Measurements from ENCODE around the gene TNP2. TPM values are rescaled to one million over a fixed set of nuclear protein-coding genes. Genes with fewer than 3 reads are reported as not detected.

Gene TNP2
- total and polyA plus RNA-seq, 2 of the 4 experiments (the other 2 are of a cell fraction), result not detected

DNA sequence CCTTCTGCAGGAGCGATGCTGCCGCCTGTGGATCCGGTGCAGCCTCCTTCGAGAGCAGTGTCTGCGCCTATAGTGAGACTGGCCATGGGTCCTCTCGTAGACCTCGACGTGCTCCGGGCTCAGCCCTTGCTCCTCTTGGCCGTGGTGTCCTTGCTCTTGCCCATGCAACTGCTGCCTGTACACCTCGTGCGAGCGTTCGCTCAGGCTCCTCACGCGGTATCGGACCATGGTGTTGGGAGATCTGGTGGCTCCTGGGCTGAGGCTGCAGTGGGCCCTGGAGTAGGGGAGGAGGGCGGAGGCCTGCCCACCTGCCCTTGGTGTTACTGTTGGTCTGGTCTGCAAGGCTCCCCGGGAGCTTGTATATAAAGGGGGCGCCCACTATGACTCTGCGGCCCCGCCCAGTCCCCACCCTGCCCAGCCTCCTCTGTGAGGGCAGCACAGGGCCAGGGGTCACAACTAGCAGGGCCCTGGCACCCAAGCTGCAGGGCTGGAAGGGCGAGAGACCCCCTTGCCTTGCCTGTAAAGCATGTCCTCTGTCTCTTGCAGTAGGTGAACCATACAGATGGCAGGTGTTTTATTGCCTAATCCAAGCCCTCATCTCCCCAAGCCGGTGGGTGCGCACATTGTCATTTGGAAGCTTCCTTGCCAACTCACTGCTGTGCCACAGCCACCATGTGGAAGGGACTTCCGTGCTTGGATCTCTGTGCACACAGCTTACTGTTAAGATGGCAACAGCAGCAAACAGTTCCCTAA is 7.2 kb upstream of the TNP2 start, which contains the start of gene PRM2:
TSS of gene PRM2 (minus strand) at position 338 of the 753 bp plus-strand sequence. CDS start at position 228, 110 bp downstream.
- intact Hi-C loops (cut with micrococcal nuclease) (no loop called here), in situ Hi-C loops (cut with MboI; ENCODE audit: low sequenced_read_pairs) (no loop called here), dilution Hi-C loops (cut with HindIII; ENCODE audit: low sequenced_read_pairs, unreplicated experiment) (no loop called here)
- Histone ChIP-seq H3K27ac (ENCODE audit: insufficient read depth, low read length) (no peak within 1 kb of the TSS), H2AK5ac (ENCODE audit: low read depth, low read length) (no peak within 1 kb of the TSS), H3K27me3 (ENCODE audit: control insufficient read depth, insufficient read depth, low read length) (peaks cover 12% of the 10 kb centered on the region), H3K23ac (ENCODE audit: low read depth, low read length) (no peak within 1 kb of the TSS), H3K36me3 (ENCODE audit: control insufficient read depth, insufficient read depth, low read length) (no peaks in the 10 kb centered on the region), H3K4me2 (ENCODE audit: low read depth, low read length) (no peak within 1 kb of the TSS), H3K56ac (ENCODE audit: extremely low read depth, insufficient read depth, low read length) (no peak within 1 kb of the TSS), H2BK5ac (ENCODE audit: low read depth, low read length, poor library complexity, severe bottlenecking) (no peak within 1 kb of the TSS), H2BK15ac (ENCODE audit: low read depth, low read length) (no peak within 1 kb of the TSS), H2BK120ac (ENCODE audit: low read depth, low read length) (no peak within 1 kb of the TSS), H3K14ac (replicated peaks; ENCODE audit: low read depth, low read length) (no peak within 1 kb of the TSS), H4K8ac (ENCODE audit: low read depth in 2 of 2, low read length in 2 of 2) (no peak within 1 kb of the TSS), H4K20me1 (ENCODE audit: insufficient read depth, low read length) (no peaks in the 10 kb centered on the region), H4K5ac (ENCODE audit: low read depth, low read length) (no peak within 1 kb of the TSS), H3K79me1 (ENCODE audit: low read depth in 1 of 2, low read length in 2 of 2) (no peaks in the 10 kb centered on the region), H4K91ac (ENCODE audit: insufficient read depth, low read depth, low read length) (no peak within 1 kb of the TSS), H3K9ac (ENCODE audit: low read depth, low read length) (no peak within 1 kb of the TSS), H2AFZ (replicated peaks; ENCODE audit: low read length, poor library complexity) (no peak within 1 kb of the TSS), H3K18ac (ENCODE audit: low read depth, low read length) (no peak within 1 kb of the TSS), H3K9me3 (ENCODE audit: control insufficient read depth, insufficient read depth, low read length) (peaks cover 7% of the 10 kb centered on the region), H2BK20ac (ENCODE audit: low read depth, low read length) (no peak within 1 kb of the TSS), H3K4me3 (ENCODE audit: insufficient read depth, low read depth, low read length) (no peak within 1 kb of the TSS), H3K4ac (ENCODE audit: low read depth, low read length) (no peak within 1 kb of the TSS), H2AK9ac (replicated peaks; ENCODE audit: low read depth, low read length, poor library complexity) (peak within 1 kb of the TSS; percentile 12), H3K4me1 (ENCODE audit: control insufficient read depth, insufficient read depth, low read length) (peaks cover 7% of the 10 kb centered on the region; the same call in 1 of the 2 replicates), H3K9me1 (ENCODE audit: insufficient read depth, low read length) (no peaks in the 10 kb centered on the region)
- no TSS peak for BruUV-seq (replicated peaks)
- ATAC-seq (ENCODE audit: low read depth) (no peak), DNase-seq (no peak)
- POLR2A ChIA-PET (ENCODE audit: unreplicated experiment), result no interaction called here
- CTCF ChIA-PET, result no interaction called here
- WGBS, 2 experiments (ENCODE audit: extremely low coverage in 2 of 2, insufficient read length in 1 of 2), result 95% methylated on average over 8 of the region's 26 CpGs; no CpG with 5 or more reads in 1 of the 2 experiments
- no peak for TF ChIP-seq FOS (IDR thresholded peaks at IDR 0.05; ENCODE audit: low read depth, low read length)
- TF ChIP-seq MAZ (IDR thresholded peaks at IDR 0.05; ENCODE audit: borderline replicate concordance, low read depth, low read length), result no peak
- no peak for TF ChIP-seq SMC3 (IDR thresholded peaks at IDR 0.05; ENCODE audit: low read depth, low read length)
- TF ChIP-seq RAD21 (IDR thresholded peaks at IDR 0.05; ENCODE audit: low read length), result no peak
- TF ChIP-seq NFE2L2 (IDR thresholded peaks at IDR 0.05; ENCODE audit: low read depth, low read length), result no peak
- no peak for TF ChIP-seq RFX5 (IDR thresholded peaks at IDR 0.05; ENCODE audit: low read depth, low read length)
- no peak for TF ChIP-seq MAFK (IDR thresholded peaks at IDR 0.05; ENCODE audit: low read depth, low read length)
- no peak for TF ChIP-seq MXI1 (IDR thresholded peaks at IDR 0.05; ENCODE audit: borderline replicate concordance, low read depth, low read length)
- TF ChIP-seq, protein P1, sequence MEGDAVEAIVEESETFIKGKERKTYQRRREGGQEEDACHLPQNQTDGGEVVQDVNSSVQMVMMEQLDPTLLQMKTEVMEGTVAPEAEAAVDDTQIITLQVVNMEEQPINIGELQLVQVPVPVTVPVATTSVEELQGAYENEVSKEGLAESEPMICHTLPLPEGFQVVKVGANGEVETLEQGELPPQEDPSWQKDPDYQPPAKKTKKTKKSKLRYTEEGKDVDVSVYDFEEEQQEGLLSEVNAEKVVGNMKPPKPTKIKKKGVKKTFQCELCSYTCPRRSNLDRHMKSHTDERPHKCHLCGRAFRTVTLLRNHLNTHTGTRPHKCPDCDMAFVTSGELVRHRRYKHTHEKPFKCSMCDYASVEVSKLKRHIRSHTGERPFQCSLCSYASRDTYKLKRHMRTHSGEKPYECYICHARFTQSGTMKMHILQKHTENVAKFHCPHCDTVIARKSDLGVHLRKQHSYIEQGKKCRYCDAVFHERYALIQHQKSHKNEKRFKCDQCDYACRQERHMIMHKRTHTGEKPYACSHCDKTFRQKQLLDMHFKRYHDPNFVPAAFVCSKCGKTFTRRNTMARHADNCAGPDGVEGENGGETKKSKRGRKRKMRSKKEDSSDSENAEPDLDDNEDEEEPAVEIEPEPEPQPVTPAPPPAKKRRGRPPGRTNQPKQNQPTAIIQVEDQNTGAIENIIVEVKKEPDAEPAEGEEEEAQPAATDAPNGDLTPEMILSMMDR (conservative IDR thresholded peaks at IDR 0.05; ENCODE audit: low read depth, low read length), result no peak
- no peak for TF ChIP-seq CEBPB (IDR thresholded peaks at IDR 0.05; ENCODE audit: low read depth, low read length)
- TF ChIP-seq BHLHE40 (IDR thresholded peaks at IDR 0.05; ENCODE audit: low read depth, low read length), result no peak
- TF ChIP-seq, protein P2, sequence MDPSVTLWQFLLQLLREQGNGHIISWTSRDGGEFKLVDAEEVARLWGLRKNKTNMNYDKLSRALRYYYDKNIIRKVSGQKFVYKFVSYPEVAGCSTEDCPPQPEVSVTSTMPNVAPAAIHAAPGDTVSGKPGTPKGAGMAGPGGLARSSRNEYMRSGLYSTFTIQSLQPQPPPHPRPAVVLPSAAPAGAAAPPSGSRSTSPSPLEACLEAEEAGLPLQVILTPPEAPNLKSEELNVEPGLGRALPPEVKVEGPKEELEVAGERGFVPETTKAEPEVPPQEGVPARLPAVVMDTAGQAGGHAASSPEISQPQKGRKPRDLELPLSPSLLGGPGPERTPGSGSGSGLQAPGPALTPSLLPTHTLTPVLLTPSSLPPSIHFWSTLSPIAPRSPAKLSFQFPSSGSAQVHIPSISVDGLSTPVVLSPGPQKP (IDR thresholded peaks at IDR 0.05; ENCODE audit: borderline replicate concordance, low read depth, low read length), result no peak
- TF ChIP-seq CHD1 (IDR thresholded peaks at IDR 0.05; ENCODE audit: low read depth, low read length), result no peak
